WTC11 (cell line): ENCODE results near the gene LRRC17. TPM values are rescaled to one million over a fixed set of nuclear protein-coding genes. Genes with fewer than 3 reads are reported as not detected.

Experiments
- ATAC-seq: fragments of 200-7000 bp; cut with Tn5 transposase; 2 replicates; pipeline ENCODE4 v1.10.0; 2021; ENCODE audit warnings: mild to moderate bottlenecking, moderate library complexity
- CTCF ChIA-PET: fragments of 300-600 bp; sonication (Branson Sonifier 250); formaldehyde crosslinking; loops from one replicate; lab custom pipeline; 2021; ENCODE audit warnings: antibody characterized with exemption; lab: Charles Lee
- POLR2A ChIA-PET: fragments of 350-600 bp; sonication (Branson Sonifier 250); formaldehyde crosslinking; loops from one replicate; lab custom pipeline; 2021; ENCODE audit warnings: antibody characterized with exemption; lab: Charles Lee
- DNase-seq: peaks from one replicate; pipeline ENCODE4 v3.0.0; 2021; ENCODE audit warnings: low spot score
- H3K27ac Mint-ChIP-seq: 2 replicates; pipeline ENCODE4 v1.8.0; 2021; ENCODE audit warnings: mixed read lengths
- H3K27me3 Mint-ChIP-seq: 2 replicates; pipeline ENCODE4 v1.8.0; 2021; ENCODE audit warnings: low read depth, mild to moderate bottlenecking, moderate library complexity, mixed read lengths
- H3K36me3 Mint-ChIP-seq: 2 replicates; pipeline ENCODE4 v1.8.0; 2021; ENCODE audit warnings: mixed read lengths
- H3K4me1 Mint-ChIP-seq: 2 replicates; pipeline ENCODE4 v1.8.0; 2022; ENCODE audit warnings: mixed read lengths
- H3K4me3 Mint-ChIP-seq: 2 replicates; pipeline ENCODE4 v1.8.0; 2021; ENCODE audit warnings: mild to moderate bottlenecking, moderate library complexity, mixed read lengths
- H3K9me3 Mint-ChIP-seq: 2 replicates; pipeline ENCODE4 v1.8.0; 2021; ENCODE audit warnings: mixed read lengths
- CREB1 ChIP-seq: sonication (generic); formaldehyde crosslinking; IDR thresholded peaks from 2 replicates; pipeline ENCODE4 v1.8.0; 2023; ENCODE audit warnings: mild to moderate bottlenecking, missing genetic modification reagents
- E2F4 ChIP-seq: sonication (generic); formaldehyde crosslinking; IDR thresholded peaks from 2 replicates; pipeline ENCODE4 v1.8.1; 2022; ENCODE audit warnings: low read depth, mild to moderate bottlenecking, moderate library complexity, missing genetic modification reagents, borderline replicate concordance
- EMX1 ChIP-seq: fragments of 250-450 bp; sonication (Bioruptor Pico); IDR thresholded peaks from 2 replicates; pipeline ENCODE4 v1.8.0; 2021; ENCODE audit warnings: mild to moderate bottlenecking
- IRF2 ChIP-seq: sonication (generic); formaldehyde crosslinking; IDR thresholded peaks from 2 replicates; pipeline ENCODE4 v1.8.0; 2022; ENCODE audit warnings: low read depth, missing genetic modification reagents, borderline replicate concordance
- NFATC4 ChIP-seq: fragments of 250-450 bp; sonication (Bioruptor Pico); IDR thresholded peaks from 2 replicates; pipeline ENCODE4 v1.9.0; 2021; ENCODE audit warnings: mild to moderate bottlenecking
- NFYB ChIP-seq: sonication (generic); formaldehyde crosslinking; conservative IDR thresholded peaks from 2 replicates; pipeline ENCODE4 v1.8.0; 2022; ENCODE audit warnings: low read depth, missing genetic modification reagents
- PREB ChIP-seq: sonication (generic); formaldehyde crosslinking; IDR thresholded peaks from 2 replicates; pipeline ENCODE4 v1.8.1; 2022; ENCODE audit warnings: mild to moderate bottlenecking, missing genetic modification reagents, moderate library complexity, borderline replicate concordance
- RORB ChIP-seq: fragments of 250-450 bp; sonication (Bioruptor Pico); IDR thresholded peaks from 2 replicates; pipeline ENCODE4 v1.9.0; 2021; ENCODE audit warnings: mild to moderate bottlenecking
- SMAD3 ChIP-seq: sonication (generic); formaldehyde crosslinking; IDR thresholded peaks from 2 replicates; pipeline ENCODE4 v1.8.0; 2022; ENCODE audit warnings: missing genetic modification reagents, mild to moderate bottlenecking, borderline replicate concordance
- SP1 ChIP-seq: sonication (generic); formaldehyde crosslinking; conservative IDR thresholded peaks from 2 replicates; pipeline ENCODE4 v1.8.1; 2022; ENCODE audit warnings: missing genetic modification reagents
- ZBTB21 ChIP-seq: sonication (generic); formaldehyde crosslinking; IDR thresholded peaks from 2 replicates; pipeline ENCODE4 v1.8.1; 2023; ENCODE audit warnings: mild to moderate bottlenecking, missing genetic modification reagents, borderline replicate concordance
- ZNF121 ChIP-seq: sonication (generic); formaldehyde crosslinking; IDR thresholded peaks from 2 replicates; pipeline ENCODE4 v1.8.0; 2023; ENCODE audit warnings: missing genetic modification reagents
- ZNF317 ChIP-seq: sonication (generic); formaldehyde crosslinking; IDR thresholded peaks from 2 replicates; pipeline ENCODE4 v1.8.1; 2023; ENCODE audit warnings: low read depth, mild to moderate bottlenecking, moderate library complexity, missing genetic modification reagents, borderline replicate concordance
- ZSCAN18 ChIP-seq: fragments of 250-450 bp; sonication (Bioruptor Pico); IDR thresholded peaks from 2 replicates; pipeline ENCODE4 v2.1.2; 2022; ENCODE audit warnings: mild to moderate bottlenecking, moderate library complexity
- total RNA-seq: library from RNA; stranded (reverse); gene quantifications from 3 replicates; pipeline ENCODE4 v1.2.3, GENCODE V29; 2021
- TF ChIP-seq, protein P1 (sequence below): sonication (generic); formaldehyde crosslinking; IDR thresholded peaks from 2 replicates; pipeline ENCODE4 v1.8.1; 2023; ENCODE audit warnings: mild to moderate bottlenecking, missing genetic modification reagents, borderline replicate concordance
- TF ChIP-seq, protein P2 (sequence below): fragments of 250-450 bp; sonication (Bioruptor Pico); IDR thresholded peaks from 2 replicates; pipeline ENCODE4 v1.9.0; 2021; ENCODE audit warnings: mild to moderate bottlenecking, borderline replicate concordance
- TF ChIP-seq, protein P3 (sequence below): sonication (generic); formaldehyde crosslinking; IDR thresholded peaks from 2 replicates; pipeline ENCODE4 v1.8.1; 2023; ENCODE audit warnings: mild to moderate bottlenecking, missing genetic modification reagents

Gene LRRC17
- total RNA-seq, 1 experiment from 2014 or later: 1.6 TPM

DNA sequence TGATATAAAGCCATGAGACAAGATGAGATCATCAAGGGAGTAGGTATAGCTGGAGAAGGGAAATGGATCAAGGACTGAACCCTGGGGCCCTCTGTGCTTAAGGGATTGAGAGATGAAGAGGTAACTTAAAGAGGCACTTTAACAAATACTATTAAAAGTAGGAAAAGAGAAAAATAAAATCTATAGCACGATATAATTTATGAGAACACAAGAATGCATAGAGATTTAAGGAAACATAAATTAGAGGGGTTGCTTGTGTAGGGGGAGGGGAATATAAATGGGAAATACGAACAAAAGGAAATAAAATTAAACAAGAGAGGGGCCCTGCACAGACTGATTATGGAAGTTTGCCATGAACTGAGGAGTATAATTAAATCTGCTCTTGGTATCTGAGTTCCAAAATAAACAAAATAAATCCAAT is 15.6 kb upstream of the LRRC17 start (continued):
- TF ChIP-seq ZSCAN18 (CRISPR knock-in tag): no peak
- no peak for TF ChIP-seq CREB1 (CRISPR knock-in tag)
- no peak for TF ChIP-seq NFATC4 (CRISPR knock-in tag)
- no peak for TF ChIP-seq EMX1
- no peak for TF ChIP-seq NFYB (CRISPR knock-in tag)
- TF ChIP-seq, protein P1, sequence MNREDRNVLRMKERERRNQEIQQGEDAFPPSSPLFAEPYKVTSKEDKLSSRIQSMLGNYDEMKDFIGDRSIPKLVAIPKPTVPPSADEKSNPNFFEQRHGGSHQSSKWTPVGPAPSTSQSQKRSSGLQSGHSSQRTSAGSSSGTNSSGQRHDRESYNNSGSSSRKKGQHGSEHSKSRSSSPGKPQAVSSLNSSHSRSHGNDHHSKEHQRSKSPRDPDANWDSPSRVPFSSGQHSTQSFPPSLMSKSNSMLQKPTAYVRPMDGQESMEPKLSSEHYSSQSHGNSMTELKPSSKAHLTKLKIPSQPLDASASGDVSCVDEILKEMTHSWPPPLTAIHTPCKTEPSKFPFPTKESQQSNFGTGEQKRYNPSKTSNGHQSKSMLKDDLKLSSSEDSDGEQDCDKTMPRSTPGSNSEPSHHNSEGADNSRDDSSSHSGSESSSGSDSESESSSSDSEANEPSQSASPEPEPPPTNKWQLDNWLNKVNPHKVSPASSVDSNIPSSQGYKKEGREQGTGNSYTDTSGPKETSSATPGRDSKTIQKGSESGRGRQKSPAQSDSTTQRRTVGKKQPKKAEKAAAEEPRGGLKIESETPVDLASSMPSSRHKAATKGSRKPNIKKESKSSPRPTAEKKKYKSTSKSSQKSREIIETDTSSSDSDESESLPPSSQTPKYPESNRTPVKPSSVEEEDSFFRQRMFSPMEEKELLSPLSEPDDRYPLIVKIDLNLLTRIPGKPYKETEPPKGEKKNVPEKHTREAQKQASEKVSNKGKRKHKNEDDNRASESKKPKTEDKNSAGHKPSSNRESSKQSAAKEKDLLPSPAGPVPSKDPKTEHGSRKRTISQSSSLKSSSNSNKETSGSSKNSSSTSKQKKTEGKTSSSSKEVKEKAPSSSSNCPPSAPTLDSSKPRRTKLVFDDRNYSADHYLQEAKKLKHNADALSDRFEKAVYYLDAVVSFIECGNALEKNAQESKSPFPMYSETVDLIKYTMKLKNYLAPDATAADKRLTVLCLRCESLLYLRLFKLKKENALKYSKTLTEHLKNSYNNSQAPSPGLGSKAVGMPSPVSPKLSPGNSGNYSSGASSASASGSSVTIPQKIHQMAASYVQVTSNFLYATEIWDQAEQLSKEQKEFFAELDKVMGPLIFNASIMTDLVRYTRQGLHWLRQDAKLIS (CRISPR knock-in tag): no peak
- TF ChIP-seq ZNF317 (CRISPR knock-in tag): no peak

DNA sequence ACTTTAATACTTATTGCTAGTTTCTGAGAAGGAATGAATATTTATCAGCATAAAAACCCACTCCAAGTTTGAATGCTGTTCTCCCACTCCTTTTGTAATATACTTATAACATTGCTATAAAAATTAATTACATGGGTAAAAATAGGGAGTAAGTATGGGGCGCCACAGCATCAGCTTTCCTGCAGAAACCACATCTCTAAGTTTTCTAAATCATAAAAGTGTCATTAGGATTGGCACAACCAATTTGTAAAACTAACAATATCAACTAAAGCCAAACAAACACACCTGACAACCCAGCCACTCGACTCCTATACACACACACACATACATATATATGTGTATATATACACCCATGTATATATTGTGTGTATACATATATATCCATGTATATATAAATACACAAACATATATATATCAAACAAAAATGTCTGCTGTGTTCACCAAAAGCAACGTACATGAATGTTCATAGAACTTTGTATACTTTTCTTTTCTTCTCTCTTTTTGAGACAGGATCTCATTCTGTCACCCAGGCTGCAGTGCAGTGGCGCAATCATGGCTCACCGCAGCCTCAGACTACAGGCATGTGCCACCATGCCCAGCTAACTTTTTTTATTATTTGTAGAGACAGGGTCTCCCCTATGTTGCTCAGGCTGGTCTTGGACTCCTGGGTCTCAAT is 14.8 kb upstream of the LRRC17 start:
- Mint-ChIP-seq H3K4me3 (no peak overlapping the region), H3K4me1 (peaks cover 7% of the 10 kb centered on the region; the same call in 1 of the 2 replicates), H3K27me3 (no peaks in the 10 kb centered on the region), H3K27ac (no peak overlapping the region), H3K36me3 (no peaks in the 10 kb centered on the region), H3K9me3 (no peaks in the 10 kb centered on the region)
- CTCF ChIA-PET: no interaction called here
- no peak for TF ChIP-seq RORB (CRISPR knock-in tag)
- POLR2A ChIA-PET: no interaction called here
- DNase-seq: no peak
- ATAC-seq: no peak

DNA sequence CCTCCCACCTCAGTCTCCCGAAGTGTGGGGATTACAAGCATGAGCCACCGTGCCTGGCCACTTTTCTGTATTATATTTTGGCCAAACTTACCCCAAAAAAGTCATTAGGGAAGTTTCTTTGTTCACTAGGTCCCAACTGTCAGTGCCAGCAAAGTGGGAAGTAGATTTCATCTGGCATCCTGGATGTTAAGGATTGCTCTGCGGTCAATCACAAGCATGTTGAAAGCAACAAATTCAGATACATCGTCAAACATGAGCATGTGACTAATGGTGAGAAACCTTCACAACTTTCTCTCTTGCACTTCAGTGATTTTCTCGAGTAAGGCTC is 14.3 kb upstream of the LRRC17 start:
- Mint-ChIP-seq H3K4me3 (no peak overlapping the region), H3K27ac (no peak overlapping the region), H3K4me1 (peaks cover 7% of the 10 kb centered on the region; the same call in 1 of the 2 replicates), H3K27me3 (no peaks in the 10 kb centered on the region), H3K9me3 (peaks cover under 1% of the 10 kb centered on the region; the same call in 1 of the 2 replicates), H3K36me3 (no peaks in the 10 kb centered on the region)
- no peak for DNase-seq
- CTCF ChIA-PET: no interaction called here
- POLR2A ChIA-PET: no interaction called here
- no peak for ATAC-seq
- TF ChIP-seq, protein P2, sequence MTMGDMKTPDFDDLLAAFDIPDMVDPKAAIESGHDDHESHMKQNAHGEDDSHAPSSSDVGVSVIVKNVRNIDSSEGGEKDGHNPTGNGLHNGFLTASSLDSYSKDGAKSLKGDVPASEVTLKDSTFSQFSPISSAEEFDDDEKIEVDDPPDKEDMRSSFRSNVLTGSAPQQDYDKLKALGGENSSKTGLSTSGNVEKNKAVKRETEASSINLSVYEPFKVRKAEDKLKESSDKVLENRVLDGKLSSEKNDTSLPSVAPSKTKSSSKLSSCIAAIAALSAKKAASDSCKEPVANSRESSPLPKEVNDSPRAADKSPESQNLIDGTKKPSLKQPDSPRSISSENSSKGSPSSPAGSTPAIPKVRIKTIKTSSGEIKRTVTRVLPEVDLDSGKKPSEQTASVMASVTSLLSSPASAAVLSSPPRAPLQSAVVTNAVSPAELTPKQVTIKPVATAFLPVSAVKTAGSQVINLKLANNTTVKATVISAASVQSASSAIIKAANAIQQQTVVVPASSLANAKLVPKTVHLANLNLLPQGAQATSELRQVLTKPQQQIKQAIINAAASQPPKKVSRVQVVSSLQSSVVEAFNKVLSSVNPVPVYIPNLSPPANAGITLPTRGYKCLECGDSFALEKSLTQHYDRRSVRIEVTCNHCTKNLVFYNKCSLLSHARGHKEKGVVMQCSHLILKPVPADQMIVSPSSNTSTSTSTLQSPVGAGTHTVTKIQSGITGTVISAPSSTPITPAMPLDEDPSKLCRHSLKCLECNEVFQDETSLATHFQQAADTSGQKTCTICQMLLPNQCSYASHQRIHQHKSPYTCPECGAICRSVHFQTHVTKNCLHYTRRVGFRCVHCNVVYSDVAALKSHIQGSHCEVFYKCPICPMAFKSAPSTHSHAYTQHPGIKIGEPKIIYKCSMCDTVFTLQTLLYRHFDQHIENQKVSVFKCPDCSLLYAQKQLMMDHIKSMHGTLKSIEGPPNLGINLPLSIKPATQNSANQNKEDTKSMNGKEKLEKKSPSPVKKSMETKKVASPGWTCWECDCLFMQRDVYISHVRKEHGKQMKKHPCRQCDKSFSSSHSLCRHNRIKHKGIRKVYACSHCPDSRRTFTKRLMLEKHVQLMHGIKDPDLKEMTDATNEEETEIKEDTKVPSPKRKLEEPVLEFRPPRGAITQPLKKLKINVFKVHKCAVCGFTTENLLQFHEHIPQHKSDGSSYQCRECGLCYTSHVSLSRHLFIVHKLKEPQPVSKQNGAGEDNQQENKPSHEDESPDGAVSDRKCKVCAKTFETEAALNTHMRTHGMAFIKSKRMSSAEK: no peak
- no peak for TF ChIP-seq SP1 (CRISPR knock-in tag)
- TF ChIP-seq ZBTB21: no peak
- no peak for TF ChIP-seq PREB (CRISPR knock-in tag)
- no peak for TF ChIP-seq E2F4 (CRISPR knock-in tag)
- TF ChIP-seq, protein P3, sequence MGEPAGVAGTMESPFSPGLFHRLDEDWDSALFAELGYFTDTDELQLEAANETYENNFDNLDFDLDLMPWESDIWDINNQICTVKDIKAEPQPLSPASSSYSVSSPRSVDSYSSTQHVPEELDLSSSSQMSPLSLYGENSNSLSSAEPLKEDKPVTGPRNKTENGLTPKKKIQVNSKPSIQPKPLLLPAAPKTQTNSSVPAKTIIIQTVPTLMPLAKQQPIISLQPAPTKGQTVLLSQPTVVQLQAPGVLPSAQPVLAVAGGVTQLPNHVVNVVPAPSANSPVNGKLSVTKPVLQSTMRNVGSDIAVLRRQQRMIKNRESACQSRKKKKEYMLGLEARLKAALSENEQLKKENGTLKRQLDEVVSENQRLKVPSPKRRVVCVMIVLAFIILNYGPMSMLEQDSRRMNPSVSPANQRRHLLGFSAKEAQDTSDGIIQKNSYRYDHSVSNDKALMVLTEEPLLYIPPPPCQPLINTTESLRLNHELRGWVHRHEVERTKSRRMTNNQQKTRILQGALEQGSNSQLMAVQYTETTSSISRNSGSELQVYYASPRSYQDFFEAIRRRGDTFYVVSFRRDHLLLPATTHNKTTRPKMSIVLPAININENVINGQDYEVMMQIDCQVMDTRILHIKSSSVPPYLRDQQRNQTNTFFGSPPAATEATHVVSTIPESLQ: no peak
- TF ChIP-seq SMAD3: no peak
- no peak for TF ChIP-seq ZNF121 (CRISPR knock-in tag)
- TF ChIP-seq ZSCAN18 (CRISPR knock-in tag): no peak
- no peak for TF ChIP-seq IRF2 (CRISPR knock-in tag)
